Fibroblast of skin of scalp (primary cell): ENCODE data around the gene CCR6. TPM values are rescaled to one million over a fixed set of nuclear protein-coding genes. Genes with fewer than 3 reads are reported as not detected.
"Not testable (repeated sequence)": the region's sequence is repeated elsewhere in the genome, so short reads cannot be mapped to it uniquely, and the experiment has no call there.

Experiments
- DNase-seq: peaks from one replicate; pipeline ENCODE4 v3.0.0-alpha.2; 2013
- polyA plus RNA-seq, 2 experiments: library from polyadenylated mRNA; unstranded; fragments of 120-200 nt; gene quantifications; one replicate each; pipeline ENCODE4 v1.2.1, GENCODE V29; 2013; ENCODE audit not compliant: insufficient read length in 2 of 2

The CCR6 gene
- not detected for polyA plus RNA-seq (2013, experiment 1 of 2; ENCODE audit: insufficient read length)
- not detected for polyA plus RNA-seq (2013, experiment 2 of 2; ENCODE audit: insufficient read length)

GRCh38 chr6:167122827-167123657 is at the start of gene CCR6:
Gene CCR6 (plus strand): TSS chr6:167123096. CDS start chr6:167136135, 13,039 bp downstream.
- no peak for DNase-seq

- DNase-seq: no peak
These were observed 49.1 kb upstream of the CCR6 start for GRCh38 chr6:167073679-167074274.

- no peak for DNase-seq
These were observed 45.5 kb upstream of the CCR6 start for GRCh38 chr6:167077241-167077932.

- no peak for DNase-seq
These were observed 44.2 kb upstream of the CCR6 start for GRCh38 chr6:167078745-167079144.

- no peak for DNase-seq
These were observed 43.0 kb upstream of the CCR6 start for GRCh38 chr6:167079853-167080297.

GRCh38 chr6:167087857-167088354 is 35.0 kb upstream of the CCR6 start:
- DNase-seq: no peak

- DNase-seq: not testable (repeated sequence)
These were observed 34.2 kb upstream of the CCR6 start for GRCh38 chr6:167088741-167089140.

GRCh38 chr6:167089243-167090142 is 33.4 kb upstream of the CCR6 start:
- no peak for DNase-seq

GRCh38 chr6:167090171-167090570 is 32.7 kb upstream of the CCR6 start:
- DNase-seq: no peak

- no peak for DNase-seq
These were observed 31.7 kb upstream of the CCR6 start for GRCh38 chr6:167091026-167091804.

- DNase-seq: no peak
These were observed 31.1 kb upstream of the CCR6 start for GRCh38 chr6:167091805-167092107.

- DNase-seq: no peak
These were observed 30.1 kb upstream of the CCR6 start for GRCh38 chr6:167092672-167093339.

GRCh38 chr6:167093406-167093921 is 29.4 kb upstream of the CCR6 start:
- DNase-seq: no peak

- no peak for DNase-seq
These were observed 28.9 kb upstream of the CCR6 start for GRCh38 chr6:167093922-167094432.

- no peak for DNase-seq
These were observed 28.5 kb upstream of the CCR6 start for GRCh38 chr6:167094436-167094819.

- DNase-seq: no peak
These were observed 27.9 kb upstream of the CCR6 start for GRCh38 chr6:167094820-167095637.

- DNase-seq: no peak
These were observed 27.0 kb upstream of the CCR6 start for GRCh38 chr6:167095888-167096287.

GRCh38 chr6:167096991-167097390 is 25.9 kb upstream of the CCR6 start:
- no peak for DNase-seq

- DNase-seq: no peak
These were observed 25.1 kb upstream of the CCR6 start for GRCh38 chr6:167097770-167098169.
